ENCODE measurements around the gene DENND1B. TPM values are rescaled to one million over a fixed set of nuclear protein-coding genes. Genes with fewer than 3 reads are reported as not detected.

Gene DENND1B
- total RNA-seq, 1 experiment from 2014 or later = 6.3 TPM

GRCh38 chr1:197519741-197520334 is 255.4 kb downstream of the DENND1B start:
- Histone ChIP-seq H3K9me3 (ENCODE audit: control insufficient read depth, low read depth, low read length) (no peaks in the 10 kb centered on the region), H3K4me1 (ENCODE audit: insufficient read depth, low read length) (no peaks in the 10 kb centered on the region), H4K5ac (ENCODE audit: insufficient read length, low read depth, low read length) (no peak overlapping the region), H2AFZ (ENCODE audit: low read length) (no peak overlapping the region), H3K27me3 (ENCODE audit: insufficient read depth, low read length) (no peaks in the 10 kb centered on the region; the same call in 1 of the 2 replicates), H3K14ac (ENCODE audit: insufficient read depth, low read length) (no peak overlapping the region), H3K23me2 (ENCODE audit: insufficient read length, low read depth, low read length, poor library complexity, severe bottlenecking) (no peaks in the 10 kb centered on the region), H3K18ac (ENCODE audit: insufficient read length, low read depth, low read length) (no peak overlapping the region), H3K79me2 (ENCODE audit: insufficient read depth, low read length) (no peaks in the 10 kb centered on the region; the same call in 1 of the 2 replicates), H4K20me1 (ENCODE audit: control insufficient read depth, insufficient read depth, insufficient read length) (no peaks in the 10 kb centered on the region), H3K56ac (ENCODE audit: insufficient read length, low read depth, low read length) (no peak overlapping the region), H3K4me2 (ENCODE audit: insufficient read depth, insufficient read length, low read length) (no peak overlapping the region), H3T11ph (ENCODE audit: low read length) (no peak overlapping the region), H3K9ac (ENCODE audit: extremely low read depth, insufficient read length, low read length) (no peak overlapping the region), H2BK20ac (ENCODE audit: low read depth, low read length, poor library complexity, severe bottlenecking) (no peak overlapping the region), H3K4ac (ENCODE audit: low read depth, low read length) (no peak overlapping the region), H4K8ac (replicated peaks; ENCODE audit: insufficient read length, low read depth, low read length) (no peak overlapping the region), H3K23ac (ENCODE audit: insufficient read length, low read depth, low read length) (no peak overlapping the region), H2BK12ac (ENCODE audit: insufficient read length, low read depth, low read length) (no peak overlapping the region), H2BK15ac (ENCODE audit: low read depth, low read length) (no peak overlapping the region), H2BK120ac (ENCODE audit: low read depth, low read length, poor library complexity, severe bottlenecking) (no peak overlapping the region), H3K79me1 (ENCODE audit: insufficient read depth, low read depth, low read length, poor library complexity, severe bottlenecking) (no peaks in the 10 kb centered on the region), H2AK5ac (ENCODE audit: insufficient read length, low read length) (no peak overlapping the region), H4K91ac (ENCODE audit: insufficient read length, low read depth, low read length) (no peak overlapping the region), H3K27ac (ENCODE audit: insufficient read length, low read depth, low read length) (no peak overlapping the region), H2BK5ac (ENCODE audit: insufficient read length, low read length) (no peak overlapping the region)
- Mint-ChIP-seq H3K36me3 (ENCODE audit: insufficient read depth in 1 of 3, low read depth in 3 of 3) (no peaks in the 10 kb centered on the region), H3K4me1 (peaks cover 7 to 13% of the 10 kb centered on the region in 2 experiments; a peak in 3 of 4 replicates), H3K27ac (no peak overlapping the region), H3K4me3 (no peak overlapping the region), H3K27me3 (ENCODE audit: low read depth) (no peaks in the 10 kb centered on the region), H3K9me3 (no peaks in the 10 kb centered on the region)
- DNase-seq = no peak
- peak; percentile 58 for TF ChIP-seq CTCF (conservative IDR thresholded peaks at IDR 0.05)
- no CpG with 5 or more reads among the region's 1 CpG for WGBS (ENCODE audit: extremely low coverage, insufficient read length, low lambda C conversion rate)
